CD4-positive, alpha-beta memory T cell (primary cell): ENCODE measurements around the gene GCHFR. TPM values are rescaled to one million over a fixed set of nuclear protein-coding genes. Genes with fewer than 3 reads are reported as not detected.

Experiments
- CTCF ChIA-PET: fragments of 350-600 bp; sonication (Branson Sonifier 250); formaldehyde crosslinking; loops from one replicate; lab custom pipeline; 2021; ENCODE audit warnings: inconsistent platforms; ENCODE audit not compliant: partially characterized antibody; lab: Charles Lee
- POLR2A ChIA-PET: fragments of 350-600 bp; sonication (Branson Sonifier 250); formaldehyde crosslinking; loops from one replicate; lab custom pipeline; 2021; ENCODE audit not compliant: partially characterized antibody; lab: Charles Lee
- DNase-seq, 5 donors: peaks; one replicate each; pipeline versions ENCODE4 v3.0.0 to v3.0.0-alpha.2; 2020 to 2022; ENCODE audit warnings: mixed read lengths in 1 of 5
- H3K27ac ChIP-seq: one replicate; pipeline ENCODE4 v1.7.0; 2013; ENCODE audit warnings: low read depth, low read length
- H3K27me3 ChIP-seq: 2 replicates; pipeline ENCODE4 v1.7.0; 2013; ENCODE audit warnings: mild to moderate bottlenecking, low read length, moderate library complexity; ENCODE audit not compliant: insufficient read depth
- H3K36me3 ChIP-seq: 2 replicates; pipeline ENCODE4 v1.7.0; 2013; ENCODE audit warnings: mild to moderate bottlenecking, low read length, moderate library complexity; ENCODE audit not compliant: insufficient read depth
- H3K4me1 ChIP-seq: 2 replicates; pipeline ENCODE4 v1.7.0; 2013; ENCODE audit warnings: mild to moderate bottlenecking, low read length, moderate library complexity; ENCODE audit not compliant: insufficient read depth
- H3K4me3 ChIP-seq, 2 donors: one replicate each; pipeline ENCODE4 v1.7.0; 2013; ENCODE audit warnings: low read length in 2 of 2, mild to moderate bottlenecking in 1 of 2
- H3K9me3 ChIP-seq, 2 donors: one replicate each; pipeline ENCODE4 v1.7.0; 2013; ENCODE audit warnings: low read length in 2 of 2, control low read depth in 1 of 2; ENCODE audit not compliant: control insufficient read depth in 1 of 2
- H3K27ac Mint-ChIP-seq, 7 donors: one replicate each; pipeline ENCODE4 v1.8.0; 2020 to 2021; ENCODE audit warnings: mixed read lengths in 7 of 7, mild to moderate bottlenecking in 6 of 7, inconsistent platforms in 3 of 7, moderate library complexity in 3 of 7
- H3K27me3 Mint-ChIP-seq, 2 donors: one replicate each; pipeline ENCODE4 v1.8.0; 2020 to 2021; ENCODE audit warnings: mixed read lengths in 2 of 2
- H3K36me3 Mint-ChIP-seq, 2 donors: one replicate each; pipeline ENCODE4 v1.8.0; 2020 to 2021; ENCODE audit warnings: mixed read lengths in 2 of 2, inconsistent platforms in 1 of 2, mild to moderate bottlenecking in 1 of 2
- H3K4me1 Mint-ChIP-seq, 4 donors: one replicate each; pipeline ENCODE4 v1.8.0; 2020 to 2021; ENCODE audit warnings: mixed read lengths in 4 of 4, mild to moderate bottlenecking in 1 of 4
- H3K4me3 Mint-ChIP-seq, 8 donors: one replicate each; pipeline ENCODE4 v1.8.0; 2020 to 2021; ENCODE audit warnings: mixed read lengths in 8 of 8, mild to moderate bottlenecking in 7 of 8, moderate library complexity in 6 of 8, inconsistent platforms in 3 of 8
- H3K9me3 Mint-ChIP-seq, 8 donors: one replicate each; pipeline ENCODE4 v1.8.0; 2020 to 2021; ENCODE audit warnings: mixed read lengths in 8 of 8, mild to moderate bottlenecking in 5 of 8, inconsistent platforms in 3 of 8, moderate library complexity in 1 of 8
- intact Hi-C: fragments of 100-400 bp; cut with micrococcal nuclease; formaldehyde crosslinking; loops from one replicate; pipeline ENCODE4 v1.15.1; 2023
- polyA plus RNA-seq, 2 donors: library from polyadenylated mRNA; unstranded; fragments of 300-500 nt; fragmentation: Illumina TruSeq; gene quantifications; one replicate each; pipeline ENCODE4 v1.2.3, GENCODE V29; 2021
- total RNA-seq, 2 experiments: library from RNA; stranded (reverse); gene quantifications; one replicate each; pipeline ENCODE4 v1.2.3, GENCODE V29; 2021

Gene GCHFR
- total and polyA plus RNA-seq, 4 experiments from 2014 or later: 21.2 to 115 (median 49.4) TPM

GRCh38 chr15:40807028-40807887 lies 43.4 kb downstream of the GCHFR start, which contains the start of the genes DNAJC17 and ZFYVE19:
Gene DNAJC17 (minus strand): TSS chr15:40807473. CDS start chr15:40807446, 27 bp downstream.
Gene ZFYVE19 (plus strand): TSS chr15:40807089. CDS start chr15:40807590, 501 bp downstream.
- H3K4me3 Mint-ChIP-seq: peak within 1 kb of the TSS; percentile 96 to 100 (median 98)
- peaks cover 15 to 33% (median 22%) of the 10 kb centered on the region in 4 donors for H3K4me1 Mint-ChIP-seq
- peak within 1 kb of the TSS; percentile 92 to 100 (median 98) for H3K27ac Mint-ChIP-seq
- H3K27me3 Mint-ChIP-seq: no peaks in the 10 kb centered on the region
- Histone ChIP-seq H3K27ac (peak within 1 kb of the TSS; percentile 97), H3K4me1 (peaks cover 20% of the 10 kb centered on the region), H3K36me3 (peaks cover 6% of the 10 kb centered on the region), H3K4me3 (peak within 1 kb of the TSS; percentile 95 to 100), H3K27me3 (no peaks in the 10 kb centered on the region), H3K9me3 (no peaks in the 10 kb centered on the region)
- peaks cover 15 to 19% of the 10 kb centered on the region in 2 donors for H3K36me3 Mint-ChIP-seq
- no peaks in the 10 kb centered on the region for H3K9me3 Mint-ChIP-seq
- intact Hi-C loops: loop anchor here (1.0 to 5.0 kb wide), 9 partner anchors 20 to 525 kb away; partner anchors contain the start of genes CCDC32, GCHFR, INAFM2 and KNL1
- ChIA-PET POLR2A (interaction anchor here (0.6 to 3.4 kb wide), 8 partner anchors 9 to 261 kb away, joined by 3 to 30 read pairs (median 4); partner anchors contain the start of genes RAD51, RPUSD2, SPINT1 and VPS18), CTCF (interaction anchor here (0.7 to 2.2 kb wide), 5 partner anchors 21 to 98 kb away, joined by 3 to 7 read pairs (median 3); no protein-coding TSS in a partner anchor)
- peak; percentile 90 to 97 (median 91) for DNase-seq

GRCh38 chr15:40807888-40808461 lies 44.1 kb downstream of the GCHFR start:
- intact Hi-C loops: loop anchor here (1.0 to 5.0 kb wide), 9 partner anchors 21 to 524 kb away; partner anchors contain the start of genes CCDC32, GCHFR, INAFM2 and KNL1
- Histone ChIP-seq H3K9me3 (no peaks in the 10 kb centered on the region), H3K36me3 (peaks cover 6% of the 10 kb centered on the region), H3K4me3 (peak overlapping the region; percentile 95 to 100), H3K27ac (peak overlapping the region; percentile 97), H3K27me3 (no peaks in the 10 kb centered on the region), H3K4me1 (peaks cover 20% of the 10 kb centered on the region)
- Mint-ChIP-seq H3K4me1 (peaks cover 15 to 33% (median 22%) of the 10 kb centered on the region in 4 donors), H3K4me3 (peak overlapping the region; percentile 96 to 100 (median 98)), H3K27me3 (no peaks in the 10 kb centered on the region), H3K9me3 (no peaks in the 10 kb centered on the region), H3K27ac (peak overlapping the region in 6 of 7 donors; percentile 58 to 100 (median 98)), H3K36me3 (peaks cover 15 to 19% of the 10 kb centered on the region in 2 donors)
- ChIA-PET CTCF (interaction anchor here (1.3 to 2.2 kb wide), 2 partner anchors 26 to 50 kb away, joined by 6 to 7 read pairs; no protein-coding TSS in a partner anchor), POLR2A (interaction anchor here (0.6 to 3.4 kb wide), 7 partner anchors 8 to 262 kb away, joined by 3 to 30 read pairs (median 4); partner anchors contain the start of genes RAD51, RPUSD2, SPINT1 and VPS18)
- no peak for DNase-seq

GRCh38 chr15:40808861-40809450 lies 45.1 kb downstream of the GCHFR start:
- Histone ChIP-seq H3K9me3 (no peaks in the 10 kb centered on the region), H3K4me1 (peaks cover 20% of the 10 kb centered on the region), H3K36me3 (peaks cover 6% of the 10 kb centered on the region), H3K27ac (no peak overlapping the region), H3K27me3 (no peaks in the 10 kb centered on the region), H3K4me3 (no peak overlapping the region)
- Mint-ChIP-seq H3K4me3 (peak overlapping the region in 7 of 8 donors; percentile 96 to 100 (median 98)), H3K9me3 (no peaks in the 10 kb centered on the region), H3K36me3 (peaks cover 11 to 19% of the 10 kb centered on the region in 2 donors), H3K27ac (no peak overlapping the region), H3K4me1 (peaks cover 11 to 25% (median 19%) of the 10 kb centered on the region in 4 donors), H3K27me3 (no peaks in the 10 kb centered on the region)
- intact Hi-C loops: loop anchor here (5.0 kb wide), 2 partner anchors 487 to 523 kb away; partner anchors contain the start of genes INAFM2, NUSAP1 and OIP5
- DNase-seq: no peak
- POLR2A ChIA-PET: interaction anchor here (3.4 kb wide), 1 partner anchor 114 kb away, joined by 30 read pairs; the partner anchor contains the start of gene RAD51
- CTCF ChIA-PET: no interaction called here

GRCh38 chr15:40812721-40813425 lies 49.0 kb downstream of the GCHFR start:
- H3K27me3 ChIP-seq: no peaks in the 10 kb centered on the region
- peaks cover 6% of the 10 kb centered on the region for H3K36me3 ChIP-seq
- POLR2A ChIA-PET: no interaction called here
- intact Hi-C loops: no loop called here
- H3K27ac ChIP-seq: no peak overlapping the region
- Mint-ChIP-seq H3K9me3 (no peaks in the 10 kb centered on the region), H3K4me3 (no peak overlapping the region), H3K36me3 (peaks cover 23 to 24% of the 10 kb centered on the region in 2 donors), H3K27me3 (no peaks in the 10 kb centered on the region), H3K27ac (no peak overlapping the region), H3K4me1 (peaks cover 3 to 9% (median 7%) of the 10 kb centered on the region in 4 donors)
- DNase-seq: no peak
- no peaks in the 10 kb centered on the region for H3K9me3 ChIP-seq
- CTCF ChIA-PET: no interaction called here
- H3K4me3 ChIP-seq: no peak overlapping the region
- H3K4me1 ChIP-seq: peaks cover 7% of the 10 kb centered on the region

- H3K27me3 ChIP-seq: no peaks in the 10 kb centered on the region
- no peaks in the 10 kb centered on the region for H3K9me3 ChIP-seq
- H3K27ac ChIP-seq: no peak overlapping the region
- H3K4me1 Mint-ChIP-seq: no peaks in the 10 kb centered on the region
- no peak for DNase-seq
- no peak overlapping the region for H3K4me3 Mint-ChIP-seq
- no peaks in the 10 kb centered on the region for H3K4me1 ChIP-seq
- intact Hi-C loops: no loop called here
- CTCF ChIA-PET: interaction anchor here (1.1 to 2.8 kb wide), 3 partner anchors 43 to 136 kb away, joined by 3 to 11 read pairs (median 5); partner anchors contain the start of gene VPS18
- no peaks in the 10 kb centered on the region for H3K27me3 Mint-ChIP-seq
- POLR2A ChIA-PET: no interaction called here
- H3K27ac Mint-ChIP-seq: no peak overlapping the region
- peaks cover 6% of the 10 kb centered on the region for H3K36me3 ChIP-seq
- H3K4me3 ChIP-seq: no peak overlapping the region
- H3K36me3 Mint-ChIP-seq: peaks cover 23 to 24% of the 10 kb centered on the region in 2 donors
- no peaks in the 10 kb centered on the region for H3K9me3 Mint-ChIP-seq
Observed at GRCh38 chr15:40815042-40815698, 51.3 kb downstream of the GCHFR start.
